A673 (cell line): ENCODE results near the gene FCGR2B.
"Not testable (repeated sequence)": the region's sequence is repeated elsewhere in the genome, so short reads cannot be mapped to it uniquely, and the experiment has no call there.

Experiments
- CTCF ChIP-seq: fragments of 300-800, 200-600 bp; sonication (generic); conservative IDR thresholded peaks from 2 replicates; pipeline ENCODE4 v1.5.1; 2017; ENCODE audit warnings: low read depth, mild to moderate bottlenecking, antibody characterized with exemption, low read length, moderate library complexity, mixed read lengths
- EZH2 ChIP-seq: fragments of 200-600 bp; sonication (generic); IDR thresholded peaks from 2 replicates; pipeline ENCODE4 v1.6.1; 2017; ENCODE audit warnings: borderline replicate concordance, low read depth, mild to moderate bottlenecking, mixed read lengths, antibody characterized with exemption, low read length; ENCODE audit not compliant: poor library complexity, severe bottlenecking

GRCh38 chr1:161644855-161645254 is 18.1 kb upstream of the FCGR2B start:
- not testable (repeated sequence) for TF ChIP-seq CTCF, EZH2
